GM18499 (cell line): Measurements from ENCODE around the gene ERVFRD-1.
A peak's percentile ranks its signal among the peaks of the same experiment; 100 is the strongest.
"Not testable (repeated sequence)": the region's sequence is repeated elsewhere in the genome, so short reads cannot be mapped to it uniquely, and the experiment has no call there.

Experiments
- ATAC-seq: cut with Tn5 transposase; IDR thresholded peaks from one replicate; pipeline ENCODE4 v1.9.1; 2021; ENCODE audit warnings: moderate number of reproducible peaks; ENCODE audit not compliant: insufficient read depth, unreplicated experiment

The ERVFRD-1 gene

GRCh38 chr6:11130605-11131004 lies 19.1 kb upstream of the ERVFRD-1 start:
- no peak for ATAC-seq

GRCh38 chr6:11129908-11130565 lies 18.5 kb upstream of the ERVFRD-1 start:
- ATAC-seq, result no peak

- ATAC-seq, result no peak
These were observed 17.1 kb upstream of the ERVFRD-1 start for GRCh38 chr6:11128608-11129007.

- no peak for ATAC-seq
These were observed 15.4 kb upstream of the ERVFRD-1 start for GRCh38 chr6:11126876-11127275.

- ATAC-seq, result no peak
These were observed 12.5 kb upstream of the ERVFRD-1 start for GRCh38 chr6:11123978-11124377.

- ATAC-seq, result no peak
These were observed 10.9 kb upstream of the ERVFRD-1 start for GRCh38 chr6:11122380-11122779.

GRCh38 chr6:11121851-11122250 lies 10.3 kb upstream of the ERVFRD-1 start:
- no peak for ATAC-seq

- ATAC-seq, result no peak
These were observed 8.9 kb upstream of the ERVFRD-1 start for GRCh38 chr6:11120271-11121005.

- not testable (repeated sequence) for ATAC-seq
These were observed 4.4 kb upstream of the ERVFRD-1 start for GRCh38 chr6:11115808-11116536.

- ATAC-seq, result no peak
These were observed 1.5 kb upstream of the ERVFRD-1 start for GRCh38 chr6:11113038-11113437.

GRCh38 chr6:11111769-11112437 lies 378 bp upstream of the ERVFRD-1 start:
- ATAC-seq, result no peak

GRCh38 chr6:11108726-11109125 lies 2.8 kb downstream of the ERVFRD-1 start:
- ATAC-seq, result no peak

GRCh38 chr6:11103065-11103464 lies 8.5 kb downstream of the ERVFRD-1 start:
- no peak for ATAC-seq

- ATAC-seq, result no peak
These were observed 10.1 kb downstream of the ERVFRD-1 start for GRCh38 chr6:11101417-11101816.

- ATAC-seq, result no peak
These were observed 13.5 kb downstream of the ERVFRD-1 start for GRCh38 chr6:11098004-11098403.

- no peak for ATAC-seq
These were observed 14.0 kb downstream of the ERVFRD-1 start for GRCh38 chr6:11097476-11097875.

GRCh38 chr6:11096109-11096508 lies 15.4 kb downstream of the ERVFRD-1 start:
- no peak for ATAC-seq

GRCh38 chr6:11094941-11095340 lies 16.6 kb downstream of the ERVFRD-1 start:
- ATAC-seq, result no peak

GRCh38 chr6:11094411-11094851 lies 17.1 kb downstream of the ERVFRD-1 start:
- ATAC-seq, result peak; percentile 17

- peak; percentile 80 for ATAC-seq
These were observed 17.7 kb downstream of the ERVFRD-1 start, which contains the start of gene SMIM13 for GRCh38 chr6:11093626-11094410. TSS of gene SMIM13 (plus strand) at chr6:11093834. CDS start at chr6:11094314, 480 bp downstream.
